MM.1S (cell line): ENCODE measurements around the gene ESPN.

Experiments
- DNase-seq: peaks from one replicate; pipeline ENCODE4 v3.0.0-alpha.2; 2015
- H2AFZ ChIP-seq: fragments of 300-600 bp; sonication (generic); 2 replicates; pipeline ENCODE4 v1.6.0; 2016; ENCODE audit warnings: antibody characterized with exemption, low read length
- H3F3A ChIP-seq: fragments of 300-600 bp; sonication (generic); 2 replicates; pipeline ENCODE4 v1.6.1; 2016; ENCODE audit warnings: mild to moderate bottlenecking, antibody characterized with exemption, low read length, moderate library complexity, mixed read lengths; ENCODE audit not compliant: insufficient read depth
- H3K27ac ChIP-seq: fragments of 300-600 bp; sonication (generic); 2 replicates; pipeline ENCODE4 v1.5.1; 2016; ENCODE audit warnings: mild to moderate bottlenecking, low read length
- H3K27me3 ChIP-seq: fragments of 300-600 bp; sonication (generic); replicated peaks from 2 replicates; pipeline ENCODE4 v1.6.0; 2016; ENCODE audit warnings: low read length; ENCODE audit not compliant: insufficient read depth
- H3K36me3 ChIP-seq: fragments of 300-600 bp; sonication (generic); replicated peaks from 2 replicates; pipeline ENCODE4 v1.6.1; 2016; ENCODE audit warnings: mild to moderate bottlenecking, low read length, mixed read lengths; ENCODE audit not compliant: insufficient read depth
- H3K4me1 ChIP-seq: fragments of 300-600 bp; sonication (generic); 2 replicates; pipeline ENCODE4 v1.6.1; 2016; ENCODE audit warnings: low read length, mixed read lengths
- H3K4me2 ChIP-seq: fragments of 300-600 bp; sonication (generic); 2 replicates; pipeline ENCODE4 v1.6.0; 2016; ENCODE audit warnings: low read depth, low read length
- H3K4me3 ChIP-seq: fragments of 300-600 bp; sonication (generic); 2 replicates; pipeline ENCODE4 v1.5.1; 2016; ENCODE audit warnings: low read length, mixed read lengths
- H3K79me2 ChIP-seq: fragments of 300-600 bp; sonication (generic); 2 replicates; pipeline ENCODE4 v1.6.1; 2016; ENCODE audit warnings: mixed run types, low read length, mixed read lengths
- H3K9ac ChIP-seq: fragments of 300-600 bp; sonication (generic); 2 replicates; pipeline ENCODE4 v1.6.1; 2016; ENCODE audit warnings: low read length, mixed read lengths
- H3K9me2 ChIP-seq: fragments of 300-600 bp; sonication (generic); replicated peaks from 2 replicates; pipeline ENCODE4 v1.6.1; 2016; ENCODE audit warnings: mild to moderate bottlenecking, low read length, mixed read lengths; ENCODE audit not compliant: insufficient read depth
- H3K9me3 ChIP-seq: fragments of 300-600 bp; sonication (generic); replicated peaks from 2 replicates; pipeline ENCODE4 v1.6.1; 2016; ENCODE audit warnings: mild to moderate bottlenecking, low read length, mixed read lengths; ENCODE audit not compliant: insufficient read depth
- H4K20me1 ChIP-seq: fragments of 300-600 bp; sonication (generic); 2 replicates; pipeline ENCODE4 v1.6.1; 2016; ENCODE audit warnings: mild to moderate bottlenecking, low read length, moderate library complexity, mixed read lengths; ENCODE audit not compliant: insufficient read depth
- CTCF ChIP-seq: fragments of 300-600 bp; sonication (generic); IDR thresholded peaks from 2 replicates; pipeline ENCODE4 v1.5.1; 2016; ENCODE audit warnings: antibody characterized with exemption, low read length, mixed read lengths
- EZH2 ChIP-seq: fragments of 300-600 bp; sonication (generic); optimal IDR thresholded peaks from 2 replicates; pipeline ENCODE3; 2017; ENCODE audit warnings: low read depth, mild to moderate bottlenecking, antibody characterized with exemption, low read length, mixed read lengths
- EZH2phosphoT487 ChIP-seq: fragments of 300-600 bp; sonication (generic); IDR thresholded peaks from 2 replicates; pipeline ENCODE4 v1.6.1; 2018; ENCODE audit warnings: antibody characterized with exemption, low read length

Gene ESPN

GRCh38 chr1:6477039-6477820 is 52.7 kb downstream of the ESPN start:
- Histone ChIP-seq H3K9me3 (no peaks in the 10 kb centered on the region), H2AFZ (no peak overlapping the region), H3K9ac (no peak overlapping the region), H3K36me3 (no peaks in the 10 kb centered on the region), H3K4me3 (no peak overlapping the region), H4K20me1 (no peaks in the 10 kb centered on the region), H3K4me2 (no peak overlapping the region), H3K27ac (no peak overlapping the region), H3K4me1 (peaks cover 3% of the 10 kb centered on the region; the same call in 1 of the 2 replicates), H3F3A (no peaks in the 10 kb centered on the region), H3K9me2 (no peaks in the 10 kb centered on the region), H3K27me3 (peaks cover 62% of the 10 kb centered on the region), H3K79me2 (no peaks in the 10 kb centered on the region)
- TF ChIP-seq EZH2 (no peak), EZH2phosphoT487 (no peak), CTCF (no peak)
- no peak for DNase-seq

- no peaks in the 10 kb centered on the region for H3K4me1 ChIP-seq
- no peak overlapping the region for H3K27ac ChIP-seq
- H3K27me3 ChIP-seq, result peaks cover 83% of the 10 kb centered on the region
- no peaks in the 10 kb centered on the region for H3K36me3 ChIP-seq
- H4K20me1 ChIP-seq, result no peaks in the 10 kb centered on the region
- no peak overlapping the region for H3K4me3 ChIP-seq
- H3K4me2 ChIP-seq, result no peak overlapping the region
- no peak for DNase-seq
- no peaks in the 10 kb centered on the region for H3K9me3 ChIP-seq
- H3K9me2 ChIP-seq, result no peaks in the 10 kb centered on the region
- no peak overlapping the region for H3K9ac ChIP-seq
- H2AFZ ChIP-seq, result no peak overlapping the region
- H3K79me2 ChIP-seq, result no peaks in the 10 kb centered on the region
- H3F3A ChIP-seq, result no peaks in the 10 kb centered on the region
- TF ChIP-seq EZH2phosphoT487, result no peak
- no peak for TF ChIP-seq CTCF
- no peak for TF ChIP-seq EZH2
Observed at GRCh38 chr1:6481820-6482219, 57.2 kb downstream of the ESPN start.

- Histone ChIP-seq H3K4me3 (no peak overlapping the region), H3K36me3 (no peaks in the 10 kb centered on the region), H3K27me3 (peaks cover 79% of the 10 kb centered on the region), H3K79me2 (no peaks in the 10 kb centered on the region), H3K27ac (no peak overlapping the region), H3K4me2 (no peak overlapping the region), H3K9ac (no peak overlapping the region), H3K9me2 (no peaks in the 10 kb centered on the region), H3K9me3 (no peaks in the 10 kb centered on the region), H3K4me1 (no peaks in the 10 kb centered on the region), H4K20me1 (no peaks in the 10 kb centered on the region), H3F3A (no peaks in the 10 kb centered on the region), H2AFZ (no peak overlapping the region)
- DNase-seq, result no peak
- TF ChIP-seq EZH2phosphoT487 (no peak), EZH2 (no peak), CTCF (peak; percentile 11; the same call in 1 of the 2 replicates)
Observed at GRCh38 chr1:6483017-6483760, 58.6 kb downstream of the ESPN start.
